Measurements from ENCODE around the gene IKZF5. TPM values are rescaled to one million over a fixed set of nuclear protein-coding genes. Genes with fewer than 3 reads are reported as not detected.
A peak's percentile ranks its signal among the peaks of the same experiment; 100 is the strongest.

IKZF5 gene
- total and polyA plus RNA-seq, 9 of the 15 experiments (the other 6 are each of a cell fraction or from before 2014, with no cell fraction given) = 3.8 to 19.6 (median 12.4) TPM

DNA sequence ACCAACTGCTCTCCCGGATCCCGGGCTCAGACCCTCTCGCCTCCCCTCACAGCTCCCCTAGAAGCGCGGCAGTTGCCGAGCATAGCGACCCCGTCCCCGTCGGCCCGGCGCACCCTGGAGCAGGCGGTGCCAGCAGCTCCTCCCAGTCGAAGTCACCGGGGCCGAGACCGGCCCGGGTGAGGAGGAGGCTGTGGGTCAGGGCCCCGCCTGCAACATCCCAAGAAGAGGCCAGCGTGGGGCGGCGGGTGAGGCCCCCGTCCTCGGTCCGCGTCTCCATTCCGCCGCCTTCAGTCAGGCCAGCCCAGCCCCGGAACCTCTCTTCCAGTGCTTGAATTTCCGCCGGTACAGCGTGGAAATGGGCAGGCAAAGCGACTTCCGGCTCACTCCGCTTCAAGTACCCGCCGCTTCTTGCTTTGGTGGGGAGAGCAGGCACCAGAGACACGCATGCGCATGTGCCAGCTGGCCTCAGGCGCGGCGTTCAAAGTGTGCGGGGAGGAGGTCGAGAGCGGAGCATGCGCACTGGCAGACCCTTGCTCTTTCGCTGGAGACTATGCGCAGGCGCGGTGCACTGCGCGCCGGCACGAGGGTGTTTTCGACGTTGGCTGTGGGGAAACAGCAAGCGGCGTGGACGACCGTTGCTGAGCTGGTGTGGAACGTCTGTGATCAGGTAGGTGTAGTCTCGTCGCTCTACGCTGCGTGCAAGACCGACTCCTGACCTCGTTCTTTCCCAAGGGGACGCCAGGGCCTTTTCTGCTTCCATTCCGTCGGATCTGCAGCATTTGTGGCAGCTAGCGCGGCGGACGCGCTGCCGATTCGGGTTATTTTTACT is 54.5 kb downstream of the IKZF5 start, which contains the start of gene C10orf88 (continued):
- 0 out of 2 replicates have a peak, but pooled peaks have one; percentile 9 for TF ChIP-seq BCOR (IDR thresholded peaks at IDR 0.05)
- no peak for TF ChIP-seq PHF21A (IDR thresholded peaks at IDR 0.05; ENCODE audit: borderline replicate concordance, low read depth)
- no peak for TF ChIP-seq HSF4 (CRISPR knock-in tag; IDR thresholded peaks at IDR 0.05; ENCODE audit: borderline replicate concordance)
- TF ChIP-seq, protein P1, sequence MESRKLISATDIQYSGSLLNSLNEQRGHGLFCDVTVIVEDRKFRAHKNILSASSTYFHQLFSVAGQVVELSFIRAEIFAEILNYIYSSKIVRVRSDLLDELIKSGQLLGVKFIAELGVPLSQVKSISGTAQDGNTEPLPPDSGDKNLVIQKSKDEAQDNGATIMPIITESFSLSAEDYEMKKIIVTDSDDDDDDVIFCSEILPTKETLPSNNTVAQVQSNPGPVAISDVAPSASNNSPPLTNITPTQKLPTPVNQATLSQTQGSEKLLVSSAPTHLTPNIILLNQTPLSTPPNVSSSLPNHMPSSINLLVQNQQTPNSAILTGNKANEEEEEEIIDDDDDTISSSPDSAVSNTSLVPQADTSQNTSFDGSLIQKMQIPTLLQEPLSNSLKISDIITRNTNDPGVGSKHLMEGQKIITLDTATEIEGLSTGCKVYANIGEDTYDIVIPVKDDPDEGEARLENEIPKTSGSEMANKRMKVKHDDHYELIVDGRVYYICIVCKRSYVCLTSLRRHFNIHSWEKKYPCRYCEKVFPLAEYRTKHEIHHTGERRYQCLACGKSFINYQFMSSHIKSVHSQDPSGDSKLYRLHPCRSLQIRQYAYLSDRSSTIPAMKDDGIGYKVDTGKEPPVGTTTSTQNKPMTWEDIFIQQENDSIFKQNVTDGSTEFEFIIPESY (CRISPR knock-in tag; IDR thresholded peaks at IDR 0.05) = peak; percentile 39; the same call in 1 of the 2 replicates
- no peak for TF ChIP-seq EGR1 (conservative IDR thresholded peaks at IDR 0.05)
- TF ChIP-seq, protein P2, sequence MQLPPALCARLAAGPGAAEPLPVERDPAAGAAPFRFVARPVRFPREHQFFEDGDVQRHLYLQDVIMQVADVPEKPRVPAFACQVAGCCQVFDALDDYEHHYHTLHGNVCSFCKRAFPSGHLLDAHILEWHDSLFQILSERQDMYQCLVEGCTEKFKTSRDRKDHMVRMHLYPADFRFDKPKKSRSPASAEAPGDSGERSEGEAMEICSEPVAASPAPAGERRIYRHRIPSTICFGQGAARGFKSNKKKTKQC (CRISPR knock-in tag; IDR thresholded peaks at IDR 0.05) = 0 out of 2 replicates have a peak, but pooled peaks have one; percentile 53
- TF ChIP-seq, protein P3, sequence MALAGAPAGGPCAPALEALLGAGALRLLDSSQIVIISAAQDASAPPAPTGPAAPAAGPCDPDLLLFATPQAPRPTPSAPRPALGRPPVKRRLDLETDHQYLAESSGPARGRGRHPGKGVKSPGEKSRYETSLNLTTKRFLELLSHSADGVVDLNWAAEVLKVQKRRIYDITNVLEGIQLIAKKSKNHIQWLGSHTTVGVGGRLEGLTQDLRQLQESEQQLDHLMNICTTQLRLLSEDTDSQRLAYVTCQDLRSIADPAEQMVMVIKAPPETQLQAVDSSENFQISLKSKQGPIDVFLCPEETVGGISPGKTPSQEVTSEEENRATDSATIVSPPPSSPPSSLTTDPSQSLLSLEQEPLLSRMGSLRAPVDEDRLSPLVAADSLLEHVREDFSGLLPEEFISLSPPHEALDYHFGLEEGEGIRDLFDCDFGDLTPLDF (CRISPR knock-in tag; IDR thresholded peaks at IDR 0.05) = no peak
- no peak; the same call in 1 of the 2 replicates for TF ChIP-seq NR1H2 (CRISPR knock-in tag; IDR thresholded peaks at IDR 0.05)
- no peak for TF ChIP-seq ZNF77 (CRISPR knock-in tag; IDR thresholded peaks at IDR 0.05)
- TF ChIP-seq CAMTA2 (CRISPR knock-in tag; conservative IDR thresholded peaks at IDR 0.05) = no peak
- TF ChIP-seq XRCC3 (IDR thresholded peaks at IDR 0.05) = no peak
- no peak for TF ChIP-seq ZNF707 (CRISPR knock-in tag; conservative IDR thresholded peaks at IDR 0.05)
- TF ChIP-seq, protein P4, sequence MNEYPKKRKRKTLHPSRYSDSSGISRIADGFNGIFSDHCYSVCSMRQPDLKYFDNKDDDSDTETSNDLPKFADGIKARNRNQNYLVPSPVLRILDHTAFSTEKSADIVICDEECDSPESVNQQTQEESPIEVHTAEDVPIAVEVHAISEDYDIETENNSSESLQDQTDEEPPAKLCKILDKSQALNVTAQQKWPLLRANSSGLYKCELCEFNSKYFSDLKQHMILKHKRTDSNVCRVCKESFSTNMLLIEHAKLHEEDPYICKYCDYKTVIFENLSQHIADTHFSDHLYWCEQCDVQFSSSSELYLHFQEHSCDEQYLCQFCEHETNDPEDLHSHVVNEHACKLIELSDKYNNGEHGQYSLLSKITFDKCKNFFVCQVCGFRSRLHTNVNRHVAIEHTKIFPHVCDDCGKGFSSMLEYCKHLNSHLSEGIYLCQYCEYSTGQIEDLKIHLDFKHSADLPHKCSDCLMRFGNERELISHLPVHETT (CRISPR knock-in tag; conservative IDR thresholded peaks at IDR 0.05 in 1 of 2, IDR thresholded peaks at IDR 0.05 in 1 of 2) = peak in 1 of 2 experiments; percentile 62; a peak in 1 of 4 replicates
- TF ChIP-seq ZNF717 (CRISPR knock-in tag; IDR thresholded peaks at IDR 0.05) = no peak
- 0 out of 2 replicates have a peak, but pooled peaks have one; percentile 40 for TF ChIP-seq NBN (IDR thresholded peaks at IDR 0.05; ENCODE audit: low read depth)
- TF ChIP-seq, protein P5, sequence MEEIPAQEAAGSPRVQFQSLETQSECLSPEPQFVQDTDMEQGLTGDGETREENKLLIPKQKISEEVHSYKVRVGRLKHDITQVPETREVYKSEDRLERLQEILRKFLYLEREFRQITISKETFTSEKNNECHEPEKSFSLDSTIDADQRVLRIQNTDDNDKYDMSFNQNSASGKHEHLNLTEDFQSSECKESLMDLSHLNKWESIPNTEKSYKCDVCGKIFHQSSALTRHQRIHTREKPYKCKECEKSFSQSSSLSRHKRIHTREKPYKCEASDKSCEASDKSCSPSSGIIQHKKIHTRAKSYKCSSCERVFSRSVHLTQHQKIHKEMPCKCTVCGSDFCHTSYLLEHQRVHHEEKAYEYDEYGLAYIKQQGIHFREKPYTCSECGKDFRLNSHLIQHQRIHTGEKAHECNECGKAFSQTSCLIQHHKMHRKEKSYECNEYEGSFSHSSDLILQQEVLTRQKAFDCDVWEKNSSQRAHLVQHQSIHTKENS (CRISPR knock-in tag; IDR thresholded peaks at IDR 0.05) = no peak
- TF ChIP-seq NR2C2 (CRISPR knock-in tag; IDR thresholded peaks at IDR 0.05) = no peak
- peak; percentile 90 for TF ChIP-seq NR2C2 (tag; IDR thresholded peaks at IDR 0.05)
- TF ChIP-seq U2AF1 (optimal IDR thresholded peaks at IDR 0.05; ENCODE audit: low read depth, low read length) = no peak
- peak; percentile 84 for TF ChIP-seq TAF1 (IDR thresholded peaks at IDR 0.05; ENCODE audit: control insufficient read depth, extremely low read depth, insufficient read depth, low read length, severe bottlenecking)
- peak; percentile 50; the same call in 1 of the 2 replicates for TF ChIP-seq CC2D1A (IDR thresholded peaks at IDR 0.05)
- TF ChIP-seq STAT5A (IDR thresholded peaks at IDR 0.05; ENCODE audit: borderline replicate concordance, low read length) = no peak

Measured in K562 (cell line).